IMR-90 (cell line): ENCODE data around the gene SEZ6L. TPM values are rescaled to one million over a fixed set of nuclear protein-coding genes. Genes with fewer than 3 reads are reported as not detected.

Experiments used
- ATAC-seq: fragments of 200-7000 bp; cut with Tn5 transposase; 2 replicates; pipeline ENCODE4 v1.9.1; 2020; ENCODE audit warnings: low read depth, mild to moderate bottlenecking, moderate library complexity
- BruUV-seq: library from RNA; stranded (reverse); fragments of 400-500 nt; replicated peaks from 2 replicates; lab custom pipeline; 2021; lab: Mats Ljungman, UMichigan
- CTCF ChIA-PET: fragments of 300-600 bp; formaldehyde crosslinking; extraction: SDS; loops from one replicate; lab custom pipeline; 2021; ENCODE audit warnings: antibody characterized with exemption; lab: Yijun Ruan, JAX
- POLR2A ChIA-PET: fragments of 300-600 bp; sonication (Branson Sonifier 250); formaldehyde crosslinking; loops from one replicate; lab custom pipeline; 2022; ENCODE audit warnings: antibody characterized with exemption; ENCODE audit not compliant: unreplicated experiment; lab: Charles Lee
- DNase-seq: peaks from one replicate; pipeline ENCODE4 v3.0.0; 2013
- H2AFZ ChIP-seq: replicated peaks from 2 replicates; pipeline ENCODE3; 2013; ENCODE audit warnings: low read length, mild to moderate bottlenecking; ENCODE audit not compliant: poor library complexity
- H2AK5ac ChIP-seq: 2 replicates; pipeline ENCODE4 v1.6.1; 2013; ENCODE audit warnings: low read depth, low read length, inconsistent platforms
- H2AK9ac ChIP-seq: replicated peaks from 2 replicates; pipeline ENCODE3; 2013; ENCODE audit warnings: mild to moderate bottlenecking, low read depth, low read length, moderate library complexity; ENCODE audit not compliant: poor library complexity
- H2BK120ac ChIP-seq: 2 replicates; pipeline ENCODE4 v1.6.1; 2013; ENCODE audit warnings: low read depth, low read length, inconsistent platforms
- H2BK15ac ChIP-seq: 3 replicates; pipeline ENCODE4 v1.6.1; 2013; ENCODE audit warnings: low read depth, low read length, inconsistent platforms
- H2BK20ac ChIP-seq: 2 replicates; pipeline ENCODE4 v1.6.1; 2013; ENCODE audit warnings: low read depth, mild to moderate bottlenecking, inconsistent platforms, low read length, moderate library complexity
- H2BK5ac ChIP-seq: 2 replicates; pipeline ENCODE4 v1.6.1; 2013; ENCODE audit warnings: mild to moderate bottlenecking, low read depth, low read length, inconsistent platforms; ENCODE audit not compliant: poor library complexity, severe bottlenecking
- H3K14ac ChIP-seq: replicated peaks from 2 replicates; pipeline ENCODE4 v1.6.1; 2013; ENCODE audit warnings: low read depth, low read length, inconsistent platforms
- H3K18ac ChIP-seq: 2 replicates; pipeline ENCODE4 v1.6.1; 2013; ENCODE audit warnings: low read depth, low read length, control low read depth
- H3K23ac ChIP-seq: 2 replicates; pipeline ENCODE4 v1.6.1; 2013; ENCODE audit warnings: low read depth, low read length, inconsistent platforms
- H3K27ac ChIP-seq: 2 replicates; pipeline ENCODE4 v1.5.1; 2013; ENCODE audit warnings: mild to moderate bottlenecking, control low read depth, low read length; ENCODE audit not compliant: insufficient read depth
- H3K27me3 ChIP-seq: 2 replicates; pipeline ENCODE4 v1.6.1; 2013; ENCODE audit warnings: low read length; ENCODE audit not compliant: control insufficient read depth, insufficient read depth
- H3K36me3 ChIP-seq: 2 replicates; pipeline ENCODE4 v1.6.1; 2013; ENCODE audit warnings: low read length, mixed read lengths; ENCODE audit not compliant: control insufficient read depth, insufficient read depth
- H3K4ac ChIP-seq: 2 replicates; pipeline ENCODE4 v1.6.1; 2013; ENCODE audit warnings: low read depth, low read length, inconsistent platforms
- H3K4me1 ChIP-seq: 2 replicates; pipeline ENCODE4 v1.6.1; 2013; ENCODE audit warnings: low read length, mixed read lengths; ENCODE audit not compliant: control insufficient read depth, insufficient read depth
- H3K4me2 ChIP-seq: 2 replicates; pipeline ENCODE4 v1.6.1; 2013; ENCODE audit warnings: low read depth, mild to moderate bottlenecking, control low read depth, low read length, moderate library complexity
- H3K4me3 ChIP-seq: 2 replicates; pipeline ENCODE4 v1.5.1; 2013; ENCODE audit warnings: low read depth, mild to moderate bottlenecking, control low read depth, low read length, moderate library complexity; ENCODE audit not compliant: insufficient read depth
- H3K56ac ChIP-seq: 2 replicates; pipeline ENCODE4 v1.6.1; 2013; ENCODE audit warnings: low read length, inconsistent platforms; ENCODE audit not compliant: insufficient read depth; ENCODE audit errors: extremely low read depth
- H3K79me1 ChIP-seq, 2 experiments: 2 replicates each; pipeline ENCODE4 v1.6.1; 2013; ENCODE audit warnings: low read length in 2 of 2, inconsistent platforms in 1 of 2, low read depth in 1 of 2
- H3K9ac ChIP-seq: 2 replicates; pipeline ENCODE4 v1.6.1; 2013; ENCODE audit warnings: low read depth, low read length, control low read depth
- H3K9me1 ChIP-seq: 2 replicates; pipeline ENCODE4 v1.6.1; 2013; ENCODE audit warnings: low read length, inconsistent platforms; ENCODE audit not compliant: insufficient read depth
- H3K9me3 ChIP-seq: 2 replicates; pipeline ENCODE4 v1.6.1; 2013; ENCODE audit warnings: low read length; ENCODE audit not compliant: control insufficient read depth, insufficient read depth
- H4K20me1 ChIP-seq: 2 replicates; pipeline ENCODE4 v1.6.1; 2013; ENCODE audit warnings: low read length, inconsistent platforms; ENCODE audit not compliant: insufficient read depth
- H4K5ac ChIP-seq: 2 replicates; pipeline ENCODE4 v1.6.1; 2013; ENCODE audit warnings: mild to moderate bottlenecking, low read depth, low read length, control low read depth
- H4K8ac ChIP-seq, 2 experiments: 2 replicates each; pipeline ENCODE4 v1.6.1; 2013; ENCODE audit warnings: low read depth in 2 of 2, low read length in 2 of 2, control low read depth in 1 of 2, inconsistent platforms in 1 of 2
- H4K91ac ChIP-seq: 2 replicates; pipeline ENCODE4 v1.6.1; 2013; ENCODE audit warnings: low read depth, low read length, inconsistent platforms; ENCODE audit not compliant: insufficient read depth
- BHLHE40 ChIP-seq: fragments of 150-350 bp; IDR thresholded peaks from 2 replicates; pipeline ENCODE4 v1.6.1; 2016; ENCODE audit warnings: mild to moderate bottlenecking, low read depth, low read length
- CEBPB ChIP-seq: IDR thresholded peaks from 2 replicates; pipeline ENCODE4 v1.6.1; 2012; ENCODE audit warnings: low read depth, low read length, improper control_type of control experiment
- CHD1 ChIP-seq: IDR thresholded peaks from 2 replicates; pipeline ENCODE4 v1.6.1; 2012; ENCODE audit warnings: low read depth, low read length, improper control_type of control experiment
- FOS ChIP-seq: fragments of 150-350 bp; IDR thresholded peaks from 2 replicates; pipeline ENCODE4 v1.6.1; 2016; ENCODE audit warnings: low read depth, low read length
- MAFK ChIP-seq: IDR thresholded peaks from 2 replicates; pipeline ENCODE4 v1.6.1; 2012; ENCODE audit warnings: low read depth, low read length, improper control_type of control experiment
- MAZ ChIP-seq: IDR thresholded peaks from 2 replicates; pipeline ENCODE4 v1.6.1; 2012; ENCODE audit warnings: low read depth, mild to moderate bottlenecking, low read length, improper control_type of control experiment, moderate library complexity, borderline replicate concordance
- MXI1 ChIP-seq: IDR thresholded peaks from 2 replicates; pipeline ENCODE4 v1.6.1; 2012; ENCODE audit warnings: low read depth, mild to moderate bottlenecking, low read length, moderate library complexity, borderline replicate concordance
- NFE2L2 ChIP-seq: fragments of 150-350 bp; IDR thresholded peaks from 2 replicates; pipeline ENCODE4 v1.6.1; 2016; ENCODE audit warnings: low read depth, mild to moderate bottlenecking, low read length
- POLR2A ChIP-seq: IDR thresholded peaks from 2 replicates; pipeline ENCODE4 v1.6.1; 2012; ENCODE audit warnings: mild to moderate bottlenecking, low read depth, low read length
- RAD21 ChIP-seq: IDR thresholded peaks from 2 replicates; pipeline ENCODE4 v1.6.1; 2012; ENCODE audit warnings: low read length, improper control_type of control experiment
- RCOR1 ChIP-seq: IDR thresholded peaks from 2 replicates; pipeline ENCODE4 v1.6.1; 2012; ENCODE audit warnings: mild to moderate bottlenecking, low read length, improper control_type of control experiment; ENCODE audit not compliant: insufficient replicate concordance
- RFX5 ChIP-seq: IDR thresholded peaks from 2 replicates; pipeline ENCODE4 v1.8.0; 2012; ENCODE audit warnings: low read depth, mild to moderate bottlenecking, low read length, moderate library complexity
- SMC3 ChIP-seq: fragments of 150-350 bp; IDR thresholded peaks from 2 replicates; pipeline ENCODE4 v1.6.1; 2016; ENCODE audit warnings: low read depth, mild to moderate bottlenecking, antibody characterized with exemption, low read length, moderate library complexity
- WGBS, 2 experiments: methylation state at CpG; one replicate each; pipeline versions ENCODE4 v1.1.5 to v1.1.7; 2013; ENCODE audit warnings: missing lambda C conversion rate in 2 of 2; ENCODE audit not compliant: insufficient read length in 1 of 2; ENCODE audit errors: extremely low coverage in 2 of 2; 5-methylcytosine and 5-hydroxymethylcytosine counted together
- dilution Hi-C: fragments of 300-500 bp; cut with HindIII; formaldehyde crosslinking; loops from one replicate; pipeline ENCODE4 v1.14.3; 2018; ENCODE audit warnings: low sequenced_read_pairs; ENCODE audit not compliant: unreplicated experiment
- in situ Hi-C: fragments of 300-500 bp; cut with MboI; formaldehyde crosslinking; loops from 3 replicates; pipeline ENCODE4 v1.14.3; 2019; ENCODE audit warnings: low sequenced_read_pairs, inconsistent platforms, mixed read lengths
- intact Hi-C: fragments of 100-400 bp; cut with micrococcal nuclease; formaldehyde crosslinking; loops from 2 replicates; pipeline ENCODE4 v1.10.0; 2022
- polyA plus RNA-seq, 3 experiments: library from polyadenylated mRNA; depleted of rRNA; stranded (reverse); fragments of >200 nt; gene quantifications; 2 replicates each; pipeline ENCODE4 v1.2.3, GENCODE V29; 2012; ENCODE audit warnings: low replicate concordance in 1 of 3
- total RNA-seq: library from RNA; depleted of rRNA; stranded (reverse); fragments of >200 nt; gene quantifications from 2 replicates; pipeline ENCODE4 v1.2.3, GENCODE V29; 2012
- TF ChIP-seq, protein P1 (sequence below): fragments of 150-350 bp; IDR thresholded peaks from 2 replicates; pipeline ENCODE4 v1.6.1; 2017; ENCODE audit warnings: mild to moderate bottlenecking, antibody characterized with exemption, low read length, low read depth
- TF ChIP-seq, protein P2 (sequence below): fragments of 150-350 bp; IDR thresholded peaks from 2 replicates; pipeline ENCODE4 v1.6.1; 2016; ENCODE audit warnings: low read depth, mild to moderate bottlenecking, low read length, moderate library complexity, borderline replicate concordance
- TF ChIP-seq, protein P3 (sequence below): conservative IDR thresholded peaks from 2 replicates; pipeline ENCODE4 v1.5.1; 2012; ENCODE audit warnings: mild to moderate bottlenecking, low read depth, low read length, improper control_type of control experiment

The SEZ6L gene
- total and polyA plus RNA-seq, 2 of the 4 experiments (the other 2 are of a cell fraction) = not detected

DNA sequence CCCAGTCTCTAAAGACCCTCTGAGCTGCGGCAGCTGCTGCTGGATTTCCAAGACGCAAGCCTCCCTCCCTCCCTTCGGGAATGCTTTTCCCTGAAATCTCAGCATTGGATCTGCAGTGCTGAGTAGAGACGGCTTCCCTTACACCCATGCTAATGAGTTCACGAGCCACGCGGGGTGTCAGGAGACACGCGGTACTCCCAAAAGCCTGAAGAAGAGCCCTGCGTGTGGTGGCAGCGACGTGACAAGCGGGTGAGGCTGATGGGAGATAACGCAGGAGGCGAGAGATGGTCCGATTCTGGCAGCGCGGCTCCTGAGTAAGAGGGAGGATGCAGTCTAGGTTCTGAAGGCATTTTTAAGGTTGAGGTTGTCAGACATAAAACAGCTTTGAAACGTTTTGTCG, 185.4 kb downstream of the SEZ6L start:
- Histone ChIP-seq H4K5ac (no peak overlapping the region), H2BK5ac (no peak overlapping the region), H3K4me2 (no peak overlapping the region), H2BK120ac (no peak overlapping the region), H2BK15ac (no peak overlapping the region), H2AFZ (no peak overlapping the region), H4K20me1 (no peaks in the 10 kb centered on the region), H3K9me3 (no peaks in the 10 kb centered on the region), H3K79me1 (no peaks in the 10 kb centered on the region), H4K91ac (no peak overlapping the region), H3K4me1 (no peaks in the 10 kb centered on the region), H2AK9ac (no peak overlapping the region), H3K9ac (no peak overlapping the region), H3K27me3 (peaks cover 3% of the 10 kb centered on the region; the same call in 1 of the 2 replicates), H3K9me1 (no peaks in the 10 kb centered on the region), H4K8ac (no peak overlapping the region), H3K14ac (no peak overlapping the region), H2BK20ac (no peak overlapping the region), H3K27ac (no peak overlapping the region), H3K23ac (no peak overlapping the region), H3K4me3 (no peak overlapping the region), H2AK5ac (no peak overlapping the region), H3K18ac (no peak overlapping the region), H3K4ac (no peak overlapping the region), H3K56ac (no peak overlapping the region), H3K36me3 (no peaks in the 10 kb centered on the region)
- no peak for DNase-seq
- no TSS peak for BruUV-seq
- POLR2A ChIA-PET = no interaction called here
- intact Hi-C loops = loop anchor here (10.0 kb wide), 1 partner anchor 60 kb away; no protein-coding TSS in a partner anchor
- in situ Hi-C loops = no loop called here
- no peak for ATAC-seq
- dilution Hi-C loops = no loop called here
- TF ChIP-seq POLR2A = no peak
- TF ChIP-seq, protein P1, sequence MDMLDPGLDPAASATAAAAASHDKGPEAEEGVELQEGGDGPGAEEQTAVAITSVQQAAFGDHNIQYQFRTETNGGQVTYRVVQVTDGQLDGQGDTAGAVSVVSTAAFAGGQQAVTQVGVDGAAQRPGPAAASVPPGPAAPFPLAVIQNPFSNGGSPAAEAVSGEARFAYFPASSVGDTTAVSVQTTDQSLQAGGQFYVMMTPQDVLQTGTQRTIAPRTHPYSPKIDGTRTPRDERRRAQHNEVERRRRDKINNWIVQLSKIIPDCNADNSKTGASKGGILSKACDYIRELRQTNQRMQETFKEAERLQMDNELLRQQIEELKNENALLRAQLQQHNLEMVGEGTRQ = no peak
- TF ChIP-seq FOS = no peak
- TF ChIP-seq, protein P2, sequence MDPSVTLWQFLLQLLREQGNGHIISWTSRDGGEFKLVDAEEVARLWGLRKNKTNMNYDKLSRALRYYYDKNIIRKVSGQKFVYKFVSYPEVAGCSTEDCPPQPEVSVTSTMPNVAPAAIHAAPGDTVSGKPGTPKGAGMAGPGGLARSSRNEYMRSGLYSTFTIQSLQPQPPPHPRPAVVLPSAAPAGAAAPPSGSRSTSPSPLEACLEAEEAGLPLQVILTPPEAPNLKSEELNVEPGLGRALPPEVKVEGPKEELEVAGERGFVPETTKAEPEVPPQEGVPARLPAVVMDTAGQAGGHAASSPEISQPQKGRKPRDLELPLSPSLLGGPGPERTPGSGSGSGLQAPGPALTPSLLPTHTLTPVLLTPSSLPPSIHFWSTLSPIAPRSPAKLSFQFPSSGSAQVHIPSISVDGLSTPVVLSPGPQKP = no peak
- no peak for TF ChIP-seq NFE2L2
- no peak for TF ChIP-seq MAFK
- no peak for TF ChIP-seq SMC3
- TF ChIP-seq, protein P3, sequence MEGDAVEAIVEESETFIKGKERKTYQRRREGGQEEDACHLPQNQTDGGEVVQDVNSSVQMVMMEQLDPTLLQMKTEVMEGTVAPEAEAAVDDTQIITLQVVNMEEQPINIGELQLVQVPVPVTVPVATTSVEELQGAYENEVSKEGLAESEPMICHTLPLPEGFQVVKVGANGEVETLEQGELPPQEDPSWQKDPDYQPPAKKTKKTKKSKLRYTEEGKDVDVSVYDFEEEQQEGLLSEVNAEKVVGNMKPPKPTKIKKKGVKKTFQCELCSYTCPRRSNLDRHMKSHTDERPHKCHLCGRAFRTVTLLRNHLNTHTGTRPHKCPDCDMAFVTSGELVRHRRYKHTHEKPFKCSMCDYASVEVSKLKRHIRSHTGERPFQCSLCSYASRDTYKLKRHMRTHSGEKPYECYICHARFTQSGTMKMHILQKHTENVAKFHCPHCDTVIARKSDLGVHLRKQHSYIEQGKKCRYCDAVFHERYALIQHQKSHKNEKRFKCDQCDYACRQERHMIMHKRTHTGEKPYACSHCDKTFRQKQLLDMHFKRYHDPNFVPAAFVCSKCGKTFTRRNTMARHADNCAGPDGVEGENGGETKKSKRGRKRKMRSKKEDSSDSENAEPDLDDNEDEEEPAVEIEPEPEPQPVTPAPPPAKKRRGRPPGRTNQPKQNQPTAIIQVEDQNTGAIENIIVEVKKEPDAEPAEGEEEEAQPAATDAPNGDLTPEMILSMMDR = no peak
- TF ChIP-seq CHD1 = no peak
- TF ChIP-seq MAZ = no peak
- no peak for TF ChIP-seq CEBPB
- TF ChIP-seq RCOR1 = no peak
- no peak for TF ChIP-seq RAD21
- no peak for TF ChIP-seq MXI1
- no peak for TF ChIP-seq BHLHE40
- no peak for TF ChIP-seq RFX5
- WGBS, 2 experiments = 55% methylated on average over 8 of the region's 20 CpGs; no CpG with 5 or more reads in 1 of the 2 experiments
- CTCF ChIA-PET = no interaction called here
